Ureter (tissue), 1 donor: ENCODE measurements around the gene MYO1B. TPM values are rescaled to one million over a fixed set of nuclear protein-coding genes. Genes with fewer than 3 reads are reported as not detected.

Experiments used
- DNase-seq: peaks from one replicate; pipeline ENCODE4 v3.0.0-alpha.2; 2020; ENCODE audit warnings: low spot score
- total RNA-seq: library from RNA; stranded (reverse); gene quantifications from one replicate; pipeline ENCODE4 v1.2.4, GENCODE V29; 2023
- donor health status: DM: yes; HTN: yes; CAD: no.

The MYO1B gene
- total RNA-seq, 1 donor from 2014 or later: 87.6 TPM

GRCh38 chr2:191262436-191262835, 17.2 kb downstream of the MYO1B start:
- no peak for DNase-seq

DNA sequence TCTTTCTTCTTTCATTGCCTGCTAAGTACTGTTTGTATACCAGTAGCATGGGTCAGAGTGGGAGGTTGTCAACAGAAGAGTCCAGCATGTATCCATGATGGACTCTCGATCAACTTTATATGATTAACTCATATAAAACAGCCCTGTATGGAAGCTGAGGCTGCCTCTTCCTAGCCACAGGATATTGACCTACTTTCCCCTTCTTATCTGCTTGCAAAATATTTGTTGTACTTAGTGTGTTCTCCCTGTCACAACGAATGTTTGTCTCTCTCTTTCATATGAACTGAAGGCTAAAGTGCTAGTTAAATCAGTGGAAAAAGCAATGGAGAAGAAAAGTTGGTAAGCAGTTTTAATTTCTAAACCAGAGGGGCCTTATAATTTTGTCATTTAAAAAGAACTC, 17.8 kb downstream of the MYO1B start:
- no peak for DNase-seq

- DNase-seq: no peak
Measured at GRCh38 chr2:191264647-191265081, 19.5 kb downstream of the MYO1B start.

DNA sequence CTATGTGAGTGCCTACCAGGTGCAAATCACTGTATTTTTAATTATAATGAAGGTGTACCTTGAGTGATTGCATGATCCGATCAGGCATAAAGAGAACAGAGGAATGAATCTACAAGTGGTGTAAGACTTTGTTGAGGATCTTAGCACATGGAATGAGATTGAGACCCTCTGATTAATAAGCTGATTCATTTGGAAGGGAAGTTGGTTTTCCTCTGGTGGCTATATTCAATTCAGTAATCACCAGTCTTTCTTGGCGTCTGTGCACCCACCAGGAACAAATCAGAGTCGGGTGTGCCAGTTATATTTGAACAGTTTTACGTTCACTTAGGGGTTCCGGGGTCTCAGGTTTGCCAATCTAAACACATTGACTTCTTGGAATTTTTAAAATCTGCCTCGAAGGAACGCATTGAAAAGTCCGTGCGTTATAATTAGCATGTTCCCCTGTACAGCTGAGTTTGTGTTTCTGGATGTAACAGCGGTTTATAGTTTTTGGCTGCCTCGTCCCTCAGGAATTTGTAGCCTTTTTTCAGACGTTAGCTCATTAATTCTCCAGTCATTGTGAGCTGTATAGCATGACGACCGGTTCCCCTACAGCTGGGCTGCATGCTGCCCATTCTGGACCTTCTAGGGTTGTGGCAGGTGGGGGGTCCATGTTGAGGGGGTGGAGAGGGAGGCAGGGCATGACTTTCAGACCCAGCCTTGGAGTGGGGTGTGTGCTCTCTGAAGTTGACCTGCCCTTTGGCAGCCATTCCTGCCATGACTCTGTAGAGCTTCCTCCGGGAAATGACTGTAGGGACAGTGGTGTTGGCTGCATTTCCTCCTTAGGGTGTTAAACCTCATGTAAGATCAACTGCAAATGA, 20.3 kb downstream of the MYO1B start:
- DNase-seq: no peak

- DNase-seq: no peak
Measured at GRCh38 chr2:191266201-191266600, 21.0 kb downstream of the MYO1B start.

GRCh38 chr2:191268596-191268995, 23.4 kb downstream of the MYO1B start:
- DNase-seq: no peak

DNA sequence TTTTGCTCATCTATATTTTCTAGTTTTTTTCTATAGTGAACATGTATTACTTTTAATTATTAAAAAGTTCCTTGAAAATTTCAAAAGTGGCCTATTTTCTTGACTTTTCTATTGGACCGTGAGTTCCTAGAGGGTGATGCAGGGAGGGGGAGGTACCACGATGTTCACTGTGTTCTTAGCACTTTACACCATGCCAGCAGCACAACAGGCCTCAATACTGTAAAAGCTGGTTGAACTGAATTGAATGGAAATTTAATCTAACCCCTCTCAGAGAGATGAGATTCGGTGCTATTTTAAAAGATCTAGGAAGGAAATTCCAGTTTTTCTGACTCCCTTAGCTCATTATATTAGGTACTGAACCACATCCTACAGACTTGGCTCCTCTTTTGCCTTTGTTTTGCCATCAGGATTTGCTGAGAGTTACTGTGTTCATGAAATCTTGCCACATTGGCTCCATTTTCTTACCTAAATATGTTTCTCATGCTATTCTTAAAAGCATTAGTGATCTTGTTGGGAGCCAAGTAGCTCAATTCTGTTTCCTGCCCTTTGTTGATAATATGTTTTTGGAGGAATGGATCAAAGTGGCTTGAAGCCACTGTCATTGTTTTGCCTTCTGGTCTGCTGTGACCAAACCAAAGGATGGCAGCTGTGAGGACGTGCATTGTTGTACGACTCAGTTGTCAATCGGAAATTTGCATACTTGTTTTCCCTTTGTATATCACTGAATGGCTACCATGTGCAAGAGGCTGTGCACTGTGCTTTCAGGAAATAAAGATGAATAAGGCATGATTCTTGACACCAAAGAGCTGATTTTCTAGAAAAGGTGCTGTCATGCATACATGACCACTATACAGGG, 25.3 kb downstream of the MYO1B start:
- no peak for DNase-seq

DNA sequence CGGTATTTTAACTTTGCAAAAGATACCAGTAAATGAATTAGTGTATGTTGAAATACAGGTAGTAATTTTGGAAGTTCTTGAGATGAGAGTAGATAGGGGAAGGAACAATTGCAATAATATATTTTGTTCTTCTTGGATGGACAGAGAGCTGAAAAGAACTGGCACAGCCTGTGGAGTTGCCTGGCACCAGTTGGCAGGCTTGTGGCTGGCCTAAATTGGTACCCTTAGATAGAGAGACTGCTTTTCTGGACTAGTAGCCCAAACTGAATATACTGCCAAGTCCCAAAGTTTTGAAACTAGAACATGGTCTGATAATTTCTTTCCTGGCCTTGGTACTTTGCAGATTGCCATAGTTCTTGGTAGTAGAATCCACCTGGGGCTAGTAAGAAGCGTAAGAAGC, 26.9 kb downstream of the MYO1B start:
- DNase-seq: no peak

GRCh38 chr2:191274413-191274815, 29.2 kb downstream of the MYO1B start:
- DNase-seq: no peak

DNA sequence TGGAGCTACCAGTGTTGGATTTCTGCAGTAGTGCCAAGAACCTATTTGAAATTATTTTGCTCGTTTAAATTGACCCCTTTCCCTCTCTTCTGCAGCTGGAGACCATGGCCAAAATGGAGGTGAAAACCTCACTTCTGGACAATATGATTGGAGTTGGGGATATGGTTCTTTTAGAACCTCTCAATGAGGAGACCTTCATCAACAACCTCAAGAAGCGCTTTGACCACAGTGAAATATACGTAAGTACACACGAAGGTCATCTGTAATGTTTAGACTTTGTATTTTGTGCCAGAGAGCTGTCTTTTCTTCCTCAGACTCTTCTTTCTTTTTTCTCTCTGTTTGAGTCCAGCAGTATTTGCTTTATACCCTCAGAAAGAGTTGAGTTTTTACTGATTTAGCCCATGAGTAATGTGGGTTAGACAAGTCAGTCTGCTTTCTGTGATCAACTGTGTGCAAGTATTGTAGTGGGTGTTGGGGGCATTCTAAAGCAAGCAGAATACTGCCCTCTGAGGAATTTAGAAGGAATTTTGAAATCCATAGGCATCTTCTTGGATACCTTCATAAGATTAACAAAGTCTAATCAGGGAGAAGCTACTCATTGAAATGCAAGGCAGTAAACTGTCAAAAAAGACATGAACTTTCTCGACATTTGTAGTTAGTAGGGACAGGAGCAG, 31.7 kb downstream of the MYO1B start:
- DNase-seq: no peak

- no peak for DNase-seq
Measured at GRCh38 chr2:191280290-191280689, 35.1 kb downstream of the MYO1B start.

DNA sequence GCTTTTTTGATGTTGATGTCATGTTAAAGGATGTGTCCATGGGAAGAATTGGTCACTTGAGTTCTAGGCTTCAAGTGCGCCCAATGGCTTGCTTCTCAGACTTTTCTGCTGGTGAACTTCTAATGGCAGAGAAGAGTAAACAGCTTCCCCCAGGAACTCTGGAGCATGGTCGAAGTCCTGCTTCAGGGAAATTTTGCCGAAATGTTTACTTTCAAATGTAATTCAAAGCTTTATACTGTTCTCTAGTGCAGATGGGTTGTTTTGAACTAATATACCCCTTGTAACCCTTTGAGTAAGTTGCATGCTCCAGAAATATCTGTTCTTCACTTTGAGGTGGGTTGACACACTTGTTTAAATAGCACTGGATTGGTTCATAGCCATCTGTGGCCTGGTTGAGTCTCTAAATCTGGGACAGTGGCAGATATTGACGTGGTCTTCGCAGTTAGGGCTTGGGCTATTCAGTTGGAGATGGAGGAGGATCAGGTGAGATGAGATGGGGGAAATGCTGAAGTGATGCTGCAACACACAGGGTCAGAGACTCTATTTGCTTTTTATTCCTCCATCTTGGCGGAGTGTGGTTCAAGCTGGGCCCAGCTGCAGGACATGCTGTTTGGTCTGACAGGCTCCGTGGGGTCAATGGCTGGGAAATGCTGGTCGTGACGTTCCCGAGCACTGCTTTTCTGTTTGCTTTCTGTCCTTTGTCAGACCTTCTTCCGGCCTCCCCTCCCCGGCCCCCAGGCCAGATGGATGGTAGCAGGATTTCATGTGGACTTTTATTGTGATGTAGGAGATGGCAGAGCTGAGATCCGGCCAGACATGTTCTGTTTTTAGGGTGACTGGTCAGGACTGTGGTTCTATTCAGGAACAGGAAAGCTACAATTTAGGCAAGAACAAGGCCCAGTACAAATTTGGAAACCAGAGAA, 35.9 kb downstream of the MYO1B start:
- no peak for DNase-seq

GRCh38 chr2:191285252-191285651, 40.0 kb downstream of the MYO1B start:
- no peak for DNase-seq

GRCh38 chr2:191287820-191288219, 42.6 kb downstream of the MYO1B start:
- no peak for DNase-seq

DNA sequence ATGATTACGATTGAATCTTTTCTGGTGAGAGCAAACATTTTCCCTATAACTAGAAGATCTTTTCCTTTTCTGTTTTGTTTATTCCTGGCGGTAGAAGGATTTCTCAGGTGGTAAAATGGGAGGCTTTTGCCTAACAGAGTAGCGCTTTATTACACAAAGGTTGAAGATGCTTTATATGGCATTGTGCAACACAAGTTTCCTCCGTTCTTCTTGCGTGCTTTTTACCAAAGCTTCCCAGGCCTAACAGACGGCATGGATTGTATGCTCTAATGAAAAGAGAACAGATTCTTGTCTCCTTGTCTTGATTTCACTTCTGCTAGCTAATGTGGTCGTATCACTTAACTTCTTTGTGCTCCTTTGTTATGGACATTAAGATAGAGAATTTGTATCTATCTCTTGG, 43.8 kb downstream of the MYO1B start:
- no peak for DNase-seq

- no peak for DNase-seq
Measured at GRCh38 chr2:191291471-191291870, 46.3 kb downstream of the MYO1B start.

DNA sequence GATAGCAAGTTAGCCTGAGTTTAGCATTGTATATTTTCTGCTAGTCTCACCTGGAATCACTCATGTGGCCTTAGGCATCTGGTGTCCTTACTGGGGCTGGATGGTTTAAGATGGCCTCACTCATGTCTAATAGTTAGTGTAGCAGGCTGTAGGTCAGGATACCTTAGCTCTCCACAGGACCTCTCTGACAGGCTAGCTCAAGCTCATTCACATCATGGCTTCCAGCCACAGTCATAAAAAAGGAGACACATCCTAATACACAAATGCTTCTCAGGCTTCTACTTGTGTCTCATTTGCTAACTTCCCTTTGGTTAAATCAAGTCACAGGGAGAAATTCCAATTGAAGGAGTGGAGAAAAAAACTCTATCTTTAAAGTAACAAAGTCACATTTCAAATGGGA, 47.7 kb downstream of the MYO1B start:
- DNase-seq: no peak

GRCh38 chr2:191295088-191295487, 49.9 kb downstream of the MYO1B start:
- DNase-seq: no peak

GRCh38 chr2:191296083-191297006, 51.1 kb downstream of the MYO1B start:
- DNase-seq: no peak

DNA sequence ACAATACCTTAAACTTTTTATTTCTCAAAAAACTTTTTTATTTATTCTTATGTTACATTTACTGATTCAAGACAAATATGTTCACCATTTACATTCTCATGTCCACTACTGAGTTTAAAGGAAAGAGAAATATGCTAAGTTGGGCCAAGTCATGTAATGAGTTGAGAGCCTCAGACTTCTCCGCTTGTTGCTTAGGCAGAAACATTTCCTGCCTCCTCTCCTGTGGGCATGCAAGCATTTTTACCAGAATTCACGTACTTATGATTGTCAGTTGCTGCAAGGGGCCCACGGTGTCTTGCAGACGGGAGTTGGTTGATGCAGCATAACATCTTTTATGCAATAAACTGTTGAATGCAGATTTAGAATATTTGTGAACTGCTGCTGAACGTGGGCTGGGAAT, 51.8 kb downstream of the MYO1B start:
- DNase-seq: no peak
